IMR-90 (cell line): Measurements from ENCODE around the gene ACP6. TPM values are rescaled to one million over a fixed set of nuclear protein-coding genes. Genes with fewer than 3 reads are reported as not detected.

Experiments used
- ATAC-seq: fragments of 200-7000 bp; cut with Tn5 transposase; 2 replicates; pipeline ENCODE4 v1.9.1; 2020; ENCODE audit warnings: low read depth, mild to moderate bottlenecking, moderate library complexity
- BruUV-seq: library from RNA; stranded (reverse); fragments of 400-500 nt; replicated peaks from 2 replicates; lab custom pipeline; 2021; lab: Mats Ljungman, UMichigan
- CTCF ChIA-PET: fragments of 300-600 bp; formaldehyde crosslinking; extraction: SDS; loops from one replicate; lab custom pipeline; 2021; ENCODE audit warnings: antibody characterized with exemption; lab: Yijun Ruan, JAX
- POLR2A ChIA-PET: fragments of 300-600 bp; sonication (Branson Sonifier 250); formaldehyde crosslinking; loops from one replicate; lab custom pipeline; 2022; ENCODE audit warnings: antibody characterized with exemption; ENCODE audit not compliant: unreplicated experiment; lab: Charles Lee
- DNase-seq: peaks from one replicate; pipeline ENCODE4 v3.0.0; 2013
- H2AFZ ChIP-seq: replicated peaks from 2 replicates; pipeline ENCODE3; 2013; ENCODE audit warnings: low read length, mild to moderate bottlenecking; ENCODE audit not compliant: poor library complexity
- H2AK5ac ChIP-seq: 2 replicates; pipeline ENCODE4 v1.6.1; 2013; ENCODE audit warnings: low read depth, low read length, inconsistent platforms
- H2AK9ac ChIP-seq: replicated peaks from 2 replicates; pipeline ENCODE3; 2013; ENCODE audit warnings: mild to moderate bottlenecking, low read depth, low read length, moderate library complexity; ENCODE audit not compliant: poor library complexity
- H2BK120ac ChIP-seq: 2 replicates; pipeline ENCODE4 v1.6.1; 2013; ENCODE audit warnings: low read depth, low read length, inconsistent platforms
- H2BK15ac ChIP-seq: 3 replicates; pipeline ENCODE4 v1.6.1; 2013; ENCODE audit warnings: low read depth, low read length, inconsistent platforms
- H2BK20ac ChIP-seq: 2 replicates; pipeline ENCODE4 v1.6.1; 2013; ENCODE audit warnings: low read depth, mild to moderate bottlenecking, inconsistent platforms, low read length, moderate library complexity
- H2BK5ac ChIP-seq: 2 replicates; pipeline ENCODE4 v1.6.1; 2013; ENCODE audit warnings: mild to moderate bottlenecking, low read depth, low read length, inconsistent platforms; ENCODE audit not compliant: poor library complexity, severe bottlenecking
- H3K14ac ChIP-seq: replicated peaks from 2 replicates; pipeline ENCODE4 v1.6.1; 2013; ENCODE audit warnings: low read depth, low read length, inconsistent platforms
- H3K18ac ChIP-seq: 2 replicates; pipeline ENCODE4 v1.6.1; 2013; ENCODE audit warnings: low read depth, low read length, control low read depth
- H3K23ac ChIP-seq: 2 replicates; pipeline ENCODE4 v1.6.1; 2013; ENCODE audit warnings: low read depth, low read length, inconsistent platforms
- H3K27ac ChIP-seq: 2 replicates; pipeline ENCODE4 v1.5.1; 2013; ENCODE audit warnings: mild to moderate bottlenecking, control low read depth, low read length; ENCODE audit not compliant: insufficient read depth
- H3K27me3 ChIP-seq: 2 replicates; pipeline ENCODE4 v1.6.1; 2013; ENCODE audit warnings: low read length; ENCODE audit not compliant: control insufficient read depth, insufficient read depth
- H3K36me3 ChIP-seq: 2 replicates; pipeline ENCODE4 v1.6.1; 2013; ENCODE audit warnings: low read length, mixed read lengths; ENCODE audit not compliant: control insufficient read depth, insufficient read depth
- H3K4ac ChIP-seq: 2 replicates; pipeline ENCODE4 v1.6.1; 2013; ENCODE audit warnings: low read depth, low read length, inconsistent platforms
- H3K4me1 ChIP-seq: 2 replicates; pipeline ENCODE4 v1.6.1; 2013; ENCODE audit warnings: low read length, mixed read lengths; ENCODE audit not compliant: control insufficient read depth, insufficient read depth
- H3K4me2 ChIP-seq: 2 replicates; pipeline ENCODE4 v1.6.1; 2013; ENCODE audit warnings: low read depth, mild to moderate bottlenecking, control low read depth, low read length, moderate library complexity
- H3K4me3 ChIP-seq: 2 replicates; pipeline ENCODE4 v1.5.1; 2013; ENCODE audit warnings: low read depth, mild to moderate bottlenecking, control low read depth, low read length, moderate library complexity; ENCODE audit not compliant: insufficient read depth
- H3K56ac ChIP-seq: 2 replicates; pipeline ENCODE4 v1.6.1; 2013; ENCODE audit warnings: low read length, inconsistent platforms; ENCODE audit not compliant: insufficient read depth; ENCODE audit errors: extremely low read depth
- H3K79me1 ChIP-seq, 2 experiments: 2 replicates each; pipeline ENCODE4 v1.6.1; 2013; ENCODE audit warnings: low read length in 2 of 2, inconsistent platforms in 1 of 2, low read depth in 1 of 2
- H3K9ac ChIP-seq: 2 replicates; pipeline ENCODE4 v1.6.1; 2013; ENCODE audit warnings: low read depth, low read length, control low read depth
- H3K9me1 ChIP-seq: 2 replicates; pipeline ENCODE4 v1.6.1; 2013; ENCODE audit warnings: low read length, inconsistent platforms; ENCODE audit not compliant: insufficient read depth
- H3K9me3 ChIP-seq: 2 replicates; pipeline ENCODE4 v1.6.1; 2013; ENCODE audit warnings: low read length; ENCODE audit not compliant: control insufficient read depth, insufficient read depth
- H4K20me1 ChIP-seq: 2 replicates; pipeline ENCODE4 v1.6.1; 2013; ENCODE audit warnings: low read length, inconsistent platforms; ENCODE audit not compliant: insufficient read depth
- H4K5ac ChIP-seq: 2 replicates; pipeline ENCODE4 v1.6.1; 2013; ENCODE audit warnings: mild to moderate bottlenecking, low read depth, low read length, control low read depth
- H4K8ac ChIP-seq, 2 experiments: 2 replicates each; pipeline ENCODE4 v1.6.1; 2013; ENCODE audit warnings: low read depth in 2 of 2, low read length in 2 of 2, control low read depth in 1 of 2, inconsistent platforms in 1 of 2
- H4K91ac ChIP-seq: 2 replicates; pipeline ENCODE4 v1.6.1; 2013; ENCODE audit warnings: low read depth, low read length, inconsistent platforms; ENCODE audit not compliant: insufficient read depth
- BHLHE40 ChIP-seq: fragments of 150-350 bp; IDR thresholded peaks from 2 replicates; pipeline ENCODE4 v1.6.1; 2016; ENCODE audit warnings: mild to moderate bottlenecking, low read depth, low read length
- CEBPB ChIP-seq: IDR thresholded peaks from 2 replicates; pipeline ENCODE4 v1.6.1; 2012; ENCODE audit warnings: low read depth, low read length, improper control_type of control experiment
- FOS ChIP-seq: fragments of 150-350 bp; IDR thresholded peaks from 2 replicates; pipeline ENCODE4 v1.6.1; 2016; ENCODE audit warnings: low read depth, low read length
- MAFK ChIP-seq: IDR thresholded peaks from 2 replicates; pipeline ENCODE4 v1.6.1; 2012; ENCODE audit warnings: low read depth, low read length, improper control_type of control experiment
- MXI1 ChIP-seq: IDR thresholded peaks from 2 replicates; pipeline ENCODE4 v1.6.1; 2012; ENCODE audit warnings: low read depth, mild to moderate bottlenecking, low read length, moderate library complexity, borderline replicate concordance
- RAD21 ChIP-seq: IDR thresholded peaks from 2 replicates; pipeline ENCODE4 v1.6.1; 2012; ENCODE audit warnings: low read length, improper control_type of control experiment
- RFX5 ChIP-seq: IDR thresholded peaks from 2 replicates; pipeline ENCODE4 v1.8.0; 2012; ENCODE audit warnings: low read depth, mild to moderate bottlenecking, low read length, moderate library complexity
- SMC3 ChIP-seq: fragments of 150-350 bp; IDR thresholded peaks from 2 replicates; pipeline ENCODE4 v1.6.1; 2016; ENCODE audit warnings: low read depth, mild to moderate bottlenecking, antibody characterized with exemption, low read length, moderate library complexity
- WGBS, 2 experiments: methylation state at CpG; one replicate each; pipeline versions ENCODE4 v1.1.5 to v1.1.7; 2013; ENCODE audit warnings: missing lambda C conversion rate in 2 of 2; ENCODE audit not compliant: insufficient read length in 1 of 2; ENCODE audit errors: extremely low coverage in 2 of 2; 5-methylcytosine and 5-hydroxymethylcytosine counted together
- dilution Hi-C: fragments of 300-500 bp; cut with HindIII; formaldehyde crosslinking; loops from one replicate; pipeline ENCODE4 v1.14.3; 2018; ENCODE audit warnings: low sequenced_read_pairs; ENCODE audit not compliant: unreplicated experiment
- in situ Hi-C: fragments of 300-500 bp; cut with MboI; formaldehyde crosslinking; loops from 3 replicates; pipeline ENCODE4 v1.14.3; 2019; ENCODE audit warnings: low sequenced_read_pairs, inconsistent platforms, mixed read lengths
- intact Hi-C: fragments of 100-400 bp; cut with micrococcal nuclease; formaldehyde crosslinking; loops from 2 replicates; pipeline ENCODE4 v1.10.0; 2022
- polyA plus RNA-seq, 3 experiments: library from polyadenylated mRNA; depleted of rRNA; stranded (reverse); fragments of >200 nt; gene quantifications; 2 replicates each; pipeline ENCODE4 v1.2.3, GENCODE V29; 2012; ENCODE audit warnings: low replicate concordance in 1 of 3
- total RNA-seq: library from RNA; depleted of rRNA; stranded (reverse); fragments of >200 nt; gene quantifications from 2 replicates; pipeline ENCODE4 v1.2.3, GENCODE V29; 2012
- TF ChIP-seq, protein P1 (sequence below): conservative IDR thresholded peaks from 2 replicates; pipeline ENCODE4 v1.5.1; 2012; ENCODE audit warnings: mild to moderate bottlenecking, low read depth, low read length, improper control_type of control experiment
- TF ChIP-seq, protein P2 (sequence below): fragments of 150-350 bp; IDR thresholded peaks from 2 replicates; pipeline ENCODE4 v1.6.1; 2016; ENCODE audit warnings: low read depth, mild to moderate bottlenecking, low read length, moderate library complexity, borderline replicate concordance

Gene ACP6
- total and polyA plus RNA-seq, 2 of the 4 experiments (the other 2 are of a cell fraction) = 2.5 to 8.2 TPM

DNA sequence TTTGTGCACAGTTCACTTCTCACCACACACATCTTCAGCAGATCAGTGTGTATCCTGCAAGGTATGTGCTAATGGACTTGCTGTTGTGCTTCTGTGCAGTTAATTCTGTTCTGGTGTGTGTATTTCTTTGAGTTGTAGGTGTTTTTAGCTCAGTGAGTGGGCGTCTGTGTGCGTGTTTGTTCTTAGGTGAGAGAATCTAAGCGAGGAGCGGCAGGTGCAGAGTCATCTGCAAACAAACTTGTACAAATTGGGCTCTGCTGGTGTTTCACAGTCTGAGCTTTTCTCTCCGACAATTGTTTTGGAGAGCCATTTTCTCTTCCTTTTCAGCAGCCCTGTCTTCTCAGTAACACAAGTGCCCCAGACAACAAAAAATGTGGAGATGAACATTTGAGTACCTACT, 43.6 kb downstream of the ACP6 start:
- H3K9ac ChIP-seq = no peak overlapping the region
- intact Hi-C loops (loop anchor here (1.0 to 5.0 kb wide), 3 partner anchors 26 to 354 kb away; no protein-coding TSS in a partner anchor), dilution Hi-C loops (no loop called here), in situ Hi-C loops (no loop called here)
- H3K18ac ChIP-seq = no peak overlapping the region
- 100% methylated on average over 3 of the region's 5 CpGs; no CpG with 5 or more reads in 1 of the 2 experiments for WGBS, 2 experiments
- no peak overlapping the region for H3K4me3 ChIP-seq
- no peak overlapping the region for H3K4ac ChIP-seq
- TF ChIP-seq RAD21 (no peak), RFX5 (no peak), MXI1 (no peak), MAFK (no peak), BHLHE40 (no peak), SMC3 (no peak), FOS (no peak), CEBPB (no peak)
- TF ChIP-seq, protein P1, sequence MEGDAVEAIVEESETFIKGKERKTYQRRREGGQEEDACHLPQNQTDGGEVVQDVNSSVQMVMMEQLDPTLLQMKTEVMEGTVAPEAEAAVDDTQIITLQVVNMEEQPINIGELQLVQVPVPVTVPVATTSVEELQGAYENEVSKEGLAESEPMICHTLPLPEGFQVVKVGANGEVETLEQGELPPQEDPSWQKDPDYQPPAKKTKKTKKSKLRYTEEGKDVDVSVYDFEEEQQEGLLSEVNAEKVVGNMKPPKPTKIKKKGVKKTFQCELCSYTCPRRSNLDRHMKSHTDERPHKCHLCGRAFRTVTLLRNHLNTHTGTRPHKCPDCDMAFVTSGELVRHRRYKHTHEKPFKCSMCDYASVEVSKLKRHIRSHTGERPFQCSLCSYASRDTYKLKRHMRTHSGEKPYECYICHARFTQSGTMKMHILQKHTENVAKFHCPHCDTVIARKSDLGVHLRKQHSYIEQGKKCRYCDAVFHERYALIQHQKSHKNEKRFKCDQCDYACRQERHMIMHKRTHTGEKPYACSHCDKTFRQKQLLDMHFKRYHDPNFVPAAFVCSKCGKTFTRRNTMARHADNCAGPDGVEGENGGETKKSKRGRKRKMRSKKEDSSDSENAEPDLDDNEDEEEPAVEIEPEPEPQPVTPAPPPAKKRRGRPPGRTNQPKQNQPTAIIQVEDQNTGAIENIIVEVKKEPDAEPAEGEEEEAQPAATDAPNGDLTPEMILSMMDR = no peak
- TF ChIP-seq, protein P2, sequence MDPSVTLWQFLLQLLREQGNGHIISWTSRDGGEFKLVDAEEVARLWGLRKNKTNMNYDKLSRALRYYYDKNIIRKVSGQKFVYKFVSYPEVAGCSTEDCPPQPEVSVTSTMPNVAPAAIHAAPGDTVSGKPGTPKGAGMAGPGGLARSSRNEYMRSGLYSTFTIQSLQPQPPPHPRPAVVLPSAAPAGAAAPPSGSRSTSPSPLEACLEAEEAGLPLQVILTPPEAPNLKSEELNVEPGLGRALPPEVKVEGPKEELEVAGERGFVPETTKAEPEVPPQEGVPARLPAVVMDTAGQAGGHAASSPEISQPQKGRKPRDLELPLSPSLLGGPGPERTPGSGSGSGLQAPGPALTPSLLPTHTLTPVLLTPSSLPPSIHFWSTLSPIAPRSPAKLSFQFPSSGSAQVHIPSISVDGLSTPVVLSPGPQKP = no peak
- H2BK15ac ChIP-seq = no peak overlapping the region
- ChIA-PET POLR2A (no interaction called here), CTCF (interaction anchor here (1.1 to 1.3 kb wide), 3 partner anchors 13 to 136 kb away, joined by 3 to 6 read pairs (median 3); no protein-coding TSS in a partner anchor)
- no peak overlapping the region for H4K8ac ChIP-seq
- H2BK120ac ChIP-seq = no peak overlapping the region
- H2BK20ac ChIP-seq = no peak overlapping the region
- no peak overlapping the region for H3K23ac ChIP-seq
- no peak overlapping the region for H4K91ac ChIP-seq
- no peaks in the 10 kb centered on the region for H3K79me1 ChIP-seq
- no peak overlapping the region for H2AK9ac ChIP-seq
- H3K9me1 ChIP-seq = peaks cover 3% of the 10 kb centered on the region; the same call in 1 of the 2 replicates
- no peak overlapping the region for H2BK5ac ChIP-seq
- no peaks in the 10 kb centered on the region for H3K9me3 ChIP-seq
- no peaks in the 10 kb centered on the region for H4K20me1 ChIP-seq
- BruUV-seq = no TSS peak
- H3K27ac ChIP-seq = no peak overlapping the region
- no peaks in the 10 kb centered on the region for H3K27me3 ChIP-seq
- no peak overlapping the region for H2AFZ ChIP-seq
- no peak overlapping the region for H4K5ac ChIP-seq
- H3K4me1 ChIP-seq = no peaks in the 10 kb centered on the region; the same call in 1 of the 2 replicates
- no peak overlapping the region for H3K14ac ChIP-seq
- H3K4me2 ChIP-seq = no peak overlapping the region
- ATAC-seq = no peak
- no peak overlapping the region for H3K56ac ChIP-seq
- H3K36me3 ChIP-seq = peaks cover 15% of the 10 kb centered on the region
- DNase-seq = no peak
- no peak overlapping the region for H2AK5ac ChIP-seq
